ENCODE results near the gene SKIC3. TPM values are rescaled to one million over a fixed set of nuclear protein-coding genes. Genes with fewer than 3 reads are reported as not detected.

The SKIC3 gene
- total and polyA plus RNA-seq, 10 of the 15 experiments (the other 5 are each of a cell fraction or from before 2014, with no cell fraction given) = 23.6 to 73.7 (median 55.6) TPM

DNA sequence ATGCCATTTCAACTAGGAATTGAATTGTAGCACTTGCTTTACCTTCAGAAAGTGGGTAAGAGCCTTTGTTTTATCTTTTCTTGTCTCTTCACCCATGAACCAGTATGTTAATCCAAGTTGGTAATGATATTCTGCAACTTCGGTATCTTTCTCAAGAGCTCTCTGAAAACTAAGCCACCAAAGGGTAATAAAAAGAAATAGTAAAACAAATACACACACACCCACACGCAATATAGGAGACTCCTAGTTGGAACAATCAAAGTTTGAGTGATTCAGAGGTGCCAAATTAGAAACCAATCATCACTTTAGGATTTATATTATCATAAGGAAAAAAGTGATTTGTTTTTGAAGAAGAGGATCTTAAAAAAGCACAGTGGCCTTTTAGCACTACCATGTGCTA, 30.4 kb downstream of the SKIC3 start:
- ChIA-PET POLR2A (no interaction called here), CTCF (no interaction called here), SMC1A (ENCODE audit: uncharacterized antibody, unreplicated experiment) (interaction anchor here (1.2 to 1.9 kb wide), 2 partner anchors 11 kb away, joined by 3 to 4 read pairs; no protein-coding TSS in a partner anchor), RAD21 (ENCODE audit: unreplicated experiment) (interaction anchor here (1.7 kb wide), 1 partner anchor 19 kb away, joined by 4 read pairs; no protein-coding TSS in a partner anchor)
- no peaks in the 10 kb centered on the region for H3K9me3 ChIP-seq (replicated peaks; ENCODE audit: control insufficient read depth, insufficient read depth, low read length)
- FAIRE-seq (no peak), DNase-seq (ENCODE audit: low read depth, low spot score) (no peak), ATAC-seq (no peak)
- TF ChIP-seq ZNF207 (IDR thresholded peaks at IDR 0.05; ENCODE audit: borderline replicate concordance) (no peak), YY1 (IDR thresholded peaks at IDR 0.05; ENCODE audit: low read depth, low read length) (no peak), MEF2B (IDR thresholded peaks at IDR 0.05; ENCODE audit: partially characterized antibody, poor library complexity, severe bottlenecking) (no peak), KLF5 (IDR thresholded peaks at IDR 0.05; ENCODE audit: partially characterized antibody) (no peak), YBX1 (IDR thresholded peaks at IDR 0.05) (no peak), BMI1 (IDR thresholded peaks at IDR 0.05; ENCODE audit: borderline replicate concordance) (no peak), KAT2A (conservative IDR thresholded peaks at IDR 0.05; ENCODE audit: control insufficient read depth, low read depth, low read length) (no peak), SMAD1 (IDR thresholded peaks at IDR 0.05; ENCODE audit: low read depth, partially characterized antibody) (no peak), PML (IDR thresholded peaks at IDR 0.05; ENCODE audit: low read length) (no peak), SIN3A (IDR thresholded peaks at IDR 0.05; ENCODE audit: low read depth, low read length) (no peak)
- TF ChIP-seq, protein P1, sequence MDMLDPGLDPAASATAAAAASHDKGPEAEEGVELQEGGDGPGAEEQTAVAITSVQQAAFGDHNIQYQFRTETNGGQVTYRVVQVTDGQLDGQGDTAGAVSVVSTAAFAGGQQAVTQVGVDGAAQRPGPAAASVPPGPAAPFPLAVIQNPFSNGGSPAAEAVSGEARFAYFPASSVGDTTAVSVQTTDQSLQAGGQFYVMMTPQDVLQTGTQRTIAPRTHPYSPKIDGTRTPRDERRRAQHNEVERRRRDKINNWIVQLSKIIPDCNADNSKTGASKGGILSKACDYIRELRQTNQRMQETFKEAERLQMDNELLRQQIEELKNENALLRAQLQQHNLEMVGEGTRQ (IDR thresholded peaks at IDR 0.05; ENCODE audit: borderline replicate concordance, low read depth, low read length) = no peak
- H3K4me3 ChIP-seq = no peak overlapping the region
- no peaks in the 10 kb centered on the region for H3K79me2 ChIP-seq (ENCODE audit: control insufficient read depth, insufficient read depth, low read length)
- H3K36me3 ChIP-seq (ENCODE audit: control insufficient read depth in 2 of 2, insufficient read depth in 2 of 2, low read length in 1 of 2) = peaks cover 3 to 17% of the 10 kb centered on the region in 2 experiments; a peak in 2 of 4 replicates
- no peaks in the 10 kb centered on the region for H3K27me3 ChIP-seq (replicated peaks in 1 of 2; ENCODE audit: control insufficient read depth in 2 of 2, insufficient read depth in 2 of 2, low read length in 1 of 2)
- intact Hi-C loops (cut with micrococcal nuclease; ENCODE audit: unreplicated experiment) (no loop called here), in situ Hi-C loops (cut with MboI) (no loop called here)
- 94% methylated on average over 2 of the region's 2 CpGs for WGBS (ENCODE audit: insufficient coverage, insufficient replicate concordance, low lambda C conversion rate, missing lambda C conversion rate)
- H3K9ac ChIP-seq (ENCODE audit: control insufficient read depth, insufficient read depth, low read length) = no peak overlapping the region
- no peak overlapping the region for H2AFZ ChIP-seq (ENCODE audit: control insufficient read depth, low read depth, low read length)
- no TSS peak for BruUV-seq (replicated peaks)
- no peaks in the 10 kb centered on the region for H4K20me1 ChIP-seq (ENCODE audit: control insufficient read depth, insufficient read depth)
- H3K27ac ChIP-seq (ENCODE audit: control insufficient read depth, insufficient read depth) = no peak overlapping the region
- no peaks in the 10 kb centered on the region for H3K4me1 ChIP-seq (ENCODE audit: control insufficient read depth, insufficient read depth, low read length)
- H3K4me2 ChIP-seq (ENCODE audit: control insufficient read depth, insufficient read depth) = no peak overlapping the region
